ENCODE results near the gene ARG2.

GRCh38 chr14:67580336-67581171, 39.2 kb upstream of the ARG2 start:
- TF ChIP-seq CTCF (optimal IDR thresholded peaks at IDR 0.05 in 1 of 3, IDR thresholded peaks at IDR 0.05 in 1 of 3, conservative IDR thresholded peaks at IDR 0.05 in 1 of 3; ENCODE audit: extremely low read depth in 1 of 3, insufficient read depth in 2 of 3, low read length in 3 of 3) (no peak), EZH2 (IDR thresholded peaks at IDR 0.05; ENCODE audit: low read length) (no peak)

Measured in keratinocyte (primary cell).